A673 (cell line): ENCODE data around the gene TWF2. TPM values are rescaled to one million over a fixed set of nuclear protein-coding genes. Genes with fewer than 3 reads are reported as not detected.

Experiments
- BruUV-seq: library from RNA; stranded (reverse); fragments of 400-500 nt; replicated peaks from 2 replicates; lab custom pipeline; 2021; lab: Mats Ljungman, UMichigan
- CTCF ChIA-PET: fragments of 300-600 bp; sonication (Branson Sonifier 250); formaldehyde crosslinking; loops from one replicate; lab custom pipeline; 2022; ENCODE audit warnings: antibody characterized with exemption; lab: Charles Lee
- POLR2A ChIA-PET: fragments of 300-600 bp; sonication (Branson Sonifier 250); formaldehyde crosslinking; loops from one replicate; lab custom pipeline; 2022; ENCODE audit warnings: antibody characterized with exemption; ENCODE audit not compliant: low non-redundant PET; lab: Charles Lee
- DNase-seq: peaks from one replicate; pipeline ENCODE4 v3.0.0-alpha.2; 2015; ENCODE audit warnings: low spot score
- H3K27ac ChIP-seq: fragments of 200-600 bp; sonication (generic); 2 replicates; pipeline ENCODE4 v1.5.1; 2016; ENCODE audit warnings: mixed run types, low read depth, mild to moderate bottlenecking, mixed read lengths, antibody characterized with exemption, low read length; ENCODE audit not compliant: poor library complexity, severe bottlenecking
- H3K27me3 ChIP-seq: fragments of 200-600 bp; sonication (generic); replicated peaks from 2 replicates; pipeline ENCODE4 v1.6.1; 2017; ENCODE audit warnings: mixed run types, low read depth, mild to moderate bottlenecking, mixed read lengths, antibody characterized with exemption, low read length; ENCODE audit not compliant: insufficient read depth, poor library complexity
- H3K36me3 ChIP-seq: fragments of 200-600 bp; sonication (generic); 2 replicates; pipeline ENCODE4 v1.6.1; 2016; ENCODE audit warnings: mixed run types, mild to moderate bottlenecking, mixed read lengths, antibody characterized with exemption, low read length; ENCODE audit not compliant: insufficient read depth, poor library complexity, severe bottlenecking
- H3K4me1 ChIP-seq: fragments of 200-600 bp; sonication (generic); 2 replicates; pipeline ENCODE4 v1.6.1; 2017; ENCODE audit warnings: mixed run types, mild to moderate bottlenecking, mixed read lengths, antibody characterized with exemption, low read length; ENCODE audit not compliant: insufficient read depth, poor library complexity, severe bottlenecking
- H3K4me3 ChIP-seq: fragments of 200-600 bp; sonication (generic); 2 replicates; pipeline ENCODE4 v1.5.1; 2016; ENCODE audit warnings: low read depth, mixed run types, mild to moderate bottlenecking, mixed read lengths, low read length; ENCODE audit not compliant: poor library complexity, severe bottlenecking
- H3K9me3 ChIP-seq: fragments of 200-600 bp; sonication (generic); 2 replicates; pipeline ENCODE4 v1.6.1; 2016; ENCODE audit warnings: mixed run types, low read depth, mild to moderate bottlenecking, mixed read lengths, antibody characterized with exemption, low read length; ENCODE audit not compliant: poor library complexity, severe bottlenecking
- EZH2 ChIP-seq: fragments of 200-600 bp; sonication (generic); IDR thresholded peaks from 2 replicates; pipeline ENCODE4 v1.6.1; 2017; ENCODE audit warnings: borderline replicate concordance, low read depth, mild to moderate bottlenecking, mixed read lengths, antibody characterized with exemption, low read length; ENCODE audit not compliant: poor library complexity, severe bottlenecking
- intact Hi-C: fragments of 100-400 bp; cut with micrococcal nuclease; formaldehyde crosslinking; loops from one replicate; pipeline ENCODE4 v1.10.0; 2022; ENCODE audit not compliant: unreplicated experiment
- total RNA-seq: library from RNA; stranded (reverse); gene quantifications from 2 replicates; pipeline ENCODE4 v1.2.3, GENCODE V29; 2021
- TF ChIP-seq, protein P1 (sequence below): fragments of 300-800, 200-600 bp; sonication (generic); conservative IDR thresholded peaks from 2 replicates; pipeline ENCODE4 v1.5.1; 2017; ENCODE audit warnings: low read depth, mild to moderate bottlenecking, antibody characterized with exemption, low read length, moderate library complexity, mixed read lengths

Gene TWF2
- total RNA-seq, 1 experiment from 2014 or later = 18.3 TPM

DNA sequence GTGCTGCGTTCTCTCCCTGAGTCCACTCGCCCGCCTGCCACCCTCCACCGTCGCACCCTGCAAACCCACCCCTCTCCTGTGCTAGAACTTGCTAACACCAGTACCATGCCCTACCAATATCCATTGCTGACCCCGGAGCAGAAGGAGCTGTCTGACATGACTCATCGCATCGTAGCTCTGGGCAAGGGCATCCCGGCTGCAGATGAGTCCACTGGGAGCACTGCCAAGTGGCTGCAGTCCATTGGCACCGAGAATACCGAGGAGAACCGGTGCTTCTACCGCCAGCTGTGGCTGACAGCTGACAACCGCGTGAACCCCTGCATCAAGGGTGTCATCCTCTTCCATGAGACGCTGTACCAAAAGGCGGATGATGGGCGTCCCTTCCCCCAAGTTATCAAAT, 45.9 kb downstream of the TWF2 start:
- Histone ChIP-seq H3K36me3 (no peaks in the 10 kb centered on the region), H3K27ac (no peak overlapping the region), H3K27me3 (no peaks in the 10 kb centered on the region), H3K4me1 (no peaks in the 10 kb centered on the region), H3K9me3 (no peaks in the 10 kb centered on the region), H3K4me3 (no peak overlapping the region)
- intact Hi-C loops = no loop called here
- no TSS peak for BruUV-seq
- CTCF ChIA-PET = no interaction called here
- TF ChIP-seq, protein P1, sequence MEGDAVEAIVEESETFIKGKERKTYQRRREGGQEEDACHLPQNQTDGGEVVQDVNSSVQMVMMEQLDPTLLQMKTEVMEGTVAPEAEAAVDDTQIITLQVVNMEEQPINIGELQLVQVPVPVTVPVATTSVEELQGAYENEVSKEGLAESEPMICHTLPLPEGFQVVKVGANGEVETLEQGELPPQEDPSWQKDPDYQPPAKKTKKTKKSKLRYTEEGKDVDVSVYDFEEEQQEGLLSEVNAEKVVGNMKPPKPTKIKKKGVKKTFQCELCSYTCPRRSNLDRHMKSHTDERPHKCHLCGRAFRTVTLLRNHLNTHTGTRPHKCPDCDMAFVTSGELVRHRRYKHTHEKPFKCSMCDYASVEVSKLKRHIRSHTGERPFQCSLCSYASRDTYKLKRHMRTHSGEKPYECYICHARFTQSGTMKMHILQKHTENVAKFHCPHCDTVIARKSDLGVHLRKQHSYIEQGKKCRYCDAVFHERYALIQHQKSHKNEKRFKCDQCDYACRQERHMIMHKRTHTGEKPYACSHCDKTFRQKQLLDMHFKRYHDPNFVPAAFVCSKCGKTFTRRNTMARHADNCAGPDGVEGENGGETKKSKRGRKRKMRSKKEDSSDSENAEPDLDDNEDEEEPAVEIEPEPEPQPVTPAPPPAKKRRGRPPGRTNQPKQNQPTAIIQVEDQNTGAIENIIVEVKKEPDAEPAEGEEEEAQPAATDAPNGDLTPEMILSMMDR = no peak
- no peak for TF ChIP-seq EZH2
- POLR2A ChIA-PET = no interaction called here
- no peak for DNase-seq

DNA sequence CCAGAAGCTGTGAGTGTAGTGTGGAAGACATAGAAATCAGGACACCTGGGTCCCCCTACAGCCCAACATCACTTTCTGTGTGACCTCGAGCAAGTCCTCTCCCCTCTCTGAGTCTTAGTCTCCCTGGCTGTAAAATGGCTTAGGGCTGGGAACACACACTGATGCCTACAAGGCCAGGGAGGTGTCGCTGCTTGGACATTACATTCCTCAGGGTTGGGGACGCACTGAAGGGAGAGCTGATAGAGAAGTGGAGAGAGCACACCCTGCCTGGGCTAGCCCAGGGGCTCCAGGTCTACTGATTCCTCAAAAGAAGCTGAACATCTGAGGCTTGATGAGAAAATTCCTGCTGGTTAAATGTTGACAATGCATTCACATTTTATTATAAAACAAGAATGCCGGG, 47.3 kb downstream of the TWF2 start:
- intact Hi-C loops = no loop called here
- Histone ChIP-seq H3K36me3 (no peaks in the 10 kb centered on the region), H3K27ac (no peak overlapping the region), H3K4me3 (no peak overlapping the region), H3K27me3 (no peaks in the 10 kb centered on the region), H3K4me1 (no peaks in the 10 kb centered on the region), H3K9me3 (no peaks in the 10 kb centered on the region)
- POLR2A ChIA-PET = no interaction called here
- CTCF ChIA-PET = no interaction called here
- TF ChIP-seq, protein P1 = no peak
- no peak for TF ChIP-seq EZH2
- DNase-seq = no peak
- no TSS peak for BruUV-seq

DNA sequence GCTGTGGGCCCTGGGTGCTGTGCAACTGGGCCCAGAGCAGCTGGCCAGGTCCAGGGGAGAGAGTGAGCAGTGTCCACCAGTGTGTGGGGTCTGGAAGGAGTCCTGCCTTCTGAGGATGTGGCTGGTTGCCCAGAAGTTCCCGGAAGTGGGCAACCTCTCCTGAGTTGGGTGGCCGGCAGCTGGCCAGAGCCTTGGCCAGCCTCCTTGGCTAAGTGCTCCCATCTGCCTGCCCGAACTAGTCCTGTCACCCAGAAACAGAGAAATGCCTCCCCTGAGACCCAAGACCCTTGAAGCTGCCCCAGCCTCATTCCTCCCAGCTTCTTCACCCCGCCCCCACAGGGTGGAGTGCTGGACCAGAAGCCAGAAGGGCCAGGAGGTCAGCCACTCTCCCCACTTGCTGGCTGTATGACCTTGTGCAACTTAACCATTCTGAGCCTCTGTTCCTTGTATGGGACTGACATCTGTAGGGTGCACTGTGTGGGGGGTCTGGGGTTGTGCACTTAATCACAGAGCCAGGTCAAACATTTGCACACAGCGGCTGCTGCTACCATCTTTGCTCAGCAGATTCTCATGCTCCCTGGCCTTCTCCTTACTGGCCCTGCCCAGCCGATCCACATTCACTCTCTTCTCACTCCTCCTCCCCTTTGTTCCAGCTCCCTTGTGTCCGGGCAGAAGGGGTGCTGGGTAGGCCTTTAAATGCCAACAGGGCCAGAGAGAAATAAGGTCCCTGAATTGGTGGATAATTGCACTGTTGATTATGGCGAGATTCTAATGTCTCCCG, 48.5 kb downstream of the TWF2 start:
- TF ChIP-seq EZH2 = no peak
- TF ChIP-seq, protein P1 = no peak
- H3K27ac ChIP-seq = no peak overlapping the region
- DNase-seq = no peak
- ChIA-PET POLR2A (no interaction called here), CTCF (interaction anchor here (0.6 kb wide), 1 partner anchor 30 kb away, joined by 3 read pairs; no protein-coding TSS in a partner anchor)
- H3K9me3 ChIP-seq = no peaks in the 10 kb centered on the region
- BruUV-seq = no TSS peak
- H3K4me3 ChIP-seq = no peak overlapping the region
- no peaks in the 10 kb centered on the region for H3K27me3 ChIP-seq
- H3K36me3 ChIP-seq = no peaks in the 10 kb centered on the region
- intact Hi-C loops = no loop called here
- no peaks in the 10 kb centered on the region for H3K4me1 ChIP-seq
